Measurements from ENCODE around the gene ACTA1.

The ACTA1 gene

DNA sequence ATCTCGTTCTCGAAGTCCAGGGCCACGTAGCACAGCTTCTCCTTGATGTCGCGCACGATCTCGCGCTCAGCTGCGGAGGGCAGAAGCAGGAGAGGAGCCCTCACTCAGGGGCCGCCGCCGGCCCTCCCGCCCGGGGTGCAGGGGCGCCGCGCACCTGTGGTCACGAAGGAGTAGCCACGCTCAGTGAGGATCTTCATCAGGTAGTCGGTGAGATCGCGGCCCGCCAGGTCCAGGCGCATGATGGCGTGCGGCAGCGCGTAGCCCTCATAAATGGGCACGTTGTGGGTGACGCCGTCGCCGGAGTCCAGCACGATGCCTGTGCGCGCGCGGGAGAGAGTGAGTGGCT, 1.8 kb downstream of the ACTA1 start:
- H3K27me3 ChIP-seq (ENCODE audit: insufficient read depth, low read length, poor library complexity) = no peaks in the 10 kb centered on the region
- no peaks in the 10 kb centered on the region for H3K36me3 ChIP-seq (ENCODE audit: insufficient read depth, low read length)
- H3K4me3 ChIP-seq (ENCODE audit: low read depth in 1 of 2, low read length in 2 of 2) = no peak overlapping the region
- no peaks in the 10 kb centered on the region; the same call in 1 of the 2 replicates for H4K20me1 ChIP-seq (ENCODE audit: insufficient read depth, low read length)
- no peaks in the 10 kb centered on the region for H3K4me1 ChIP-seq (ENCODE audit: insufficient read depth, low read length)
- DNase-seq = no peak
- no peak overlapping the region for H2AFZ ChIP-seq (ENCODE audit: low read depth, low read length)
- H3K4me2 ChIP-seq (ENCODE audit: insufficient read depth, low read length) = no peak overlapping the region
- H3K79me2 ChIP-seq (ENCODE audit: insufficient read depth, low read length) = no peaks in the 10 kb centered on the region
- TF ChIP-seq, protein P1, sequence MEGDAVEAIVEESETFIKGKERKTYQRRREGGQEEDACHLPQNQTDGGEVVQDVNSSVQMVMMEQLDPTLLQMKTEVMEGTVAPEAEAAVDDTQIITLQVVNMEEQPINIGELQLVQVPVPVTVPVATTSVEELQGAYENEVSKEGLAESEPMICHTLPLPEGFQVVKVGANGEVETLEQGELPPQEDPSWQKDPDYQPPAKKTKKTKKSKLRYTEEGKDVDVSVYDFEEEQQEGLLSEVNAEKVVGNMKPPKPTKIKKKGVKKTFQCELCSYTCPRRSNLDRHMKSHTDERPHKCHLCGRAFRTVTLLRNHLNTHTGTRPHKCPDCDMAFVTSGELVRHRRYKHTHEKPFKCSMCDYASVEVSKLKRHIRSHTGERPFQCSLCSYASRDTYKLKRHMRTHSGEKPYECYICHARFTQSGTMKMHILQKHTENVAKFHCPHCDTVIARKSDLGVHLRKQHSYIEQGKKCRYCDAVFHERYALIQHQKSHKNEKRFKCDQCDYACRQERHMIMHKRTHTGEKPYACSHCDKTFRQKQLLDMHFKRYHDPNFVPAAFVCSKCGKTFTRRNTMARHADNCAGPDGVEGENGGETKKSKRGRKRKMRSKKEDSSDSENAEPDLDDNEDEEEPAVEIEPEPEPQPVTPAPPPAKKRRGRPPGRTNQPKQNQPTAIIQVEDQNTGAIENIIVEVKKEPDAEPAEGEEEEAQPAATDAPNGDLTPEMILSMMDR (IDR thresholded peaks at IDR 0.05; ENCODE audit: borderline replicate concordance, extremely low read depth, low read length, poor library complexity, severe bottlenecking) = no peak
- no peak for TF ChIP-seq EZH2 (IDR thresholded peaks at IDR 0.05; ENCODE audit: borderline replicate concordance, low read depth, low read length, severe bottlenecking)
- no peak overlapping the region for H3K27ac ChIP-seq (ENCODE audit: low read length)
- no peak overlapping the region for H3K9ac ChIP-seq (ENCODE audit: low read depth, low read length)
- ATAC-seq (ENCODE audit: insufficient read depth, low read depth) = no peak
- H3K9me3 ChIP-seq (ENCODE audit: insufficient read depth, low read length, severe bottlenecking) = no peaks in the 10 kb centered on the region

DNA sequence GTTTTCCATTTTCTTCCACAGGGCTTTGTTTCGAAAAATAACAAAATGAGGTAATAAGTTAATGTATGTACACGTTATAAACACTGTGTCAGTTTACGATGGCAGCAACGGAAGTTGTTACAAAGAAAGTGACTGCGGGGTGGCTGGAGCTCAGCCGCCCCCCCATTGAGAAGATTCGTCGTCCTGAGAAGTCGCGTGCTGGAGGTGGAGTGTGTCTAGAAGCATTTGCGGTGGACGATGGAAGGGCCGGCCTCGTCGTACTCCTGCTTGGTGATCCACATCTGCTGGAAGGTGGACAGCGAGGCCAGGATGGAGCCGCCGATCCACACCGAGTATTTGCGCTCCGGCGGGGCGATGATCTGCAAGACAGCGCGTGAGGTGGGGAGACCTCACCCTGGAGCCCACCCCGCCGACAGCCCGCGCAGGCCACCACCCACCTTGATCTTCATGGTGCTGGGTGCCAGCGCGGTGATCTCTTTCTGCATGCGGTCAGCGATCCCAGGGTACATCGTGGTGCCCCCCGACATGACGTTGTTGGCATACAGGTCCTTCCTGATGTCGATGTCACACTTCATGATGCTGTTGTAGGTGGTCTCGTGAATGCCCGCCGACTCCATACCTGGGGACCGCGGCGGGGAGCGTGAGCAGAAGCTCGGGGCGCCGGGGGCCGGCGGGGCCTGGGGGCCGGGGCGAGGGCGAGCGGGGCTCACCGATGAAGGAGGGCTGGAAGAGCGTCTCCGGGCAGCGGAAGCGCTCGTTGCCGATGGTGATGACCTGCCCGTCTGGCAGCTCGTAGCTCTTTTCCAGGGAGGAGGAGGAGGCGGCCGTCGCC, 2.4 kb downstream of the ACTA1 start:
- Histone ChIP-seq H4K20me1 (ENCODE audit: insufficient read depth, low read length) (no peaks in the 10 kb centered on the region; the same call in 1 of the 2 replicates), H2AFZ (ENCODE audit: low read depth, low read length) (no peak overlapping the region), H3K4me3 (ENCODE audit: low read depth in 1 of 2, low read length in 2 of 2) (no peak overlapping the region), H3K9me3 (ENCODE audit: insufficient read depth, low read length, severe bottlenecking) (no peaks in the 10 kb centered on the region), H3K27me3 (ENCODE audit: insufficient read depth, low read length, poor library complexity) (peaks cover 3% of the 10 kb centered on the region), H3K4me1 (ENCODE audit: insufficient read depth, low read length) (no peaks in the 10 kb centered on the region), H3K36me3 (ENCODE audit: insufficient read depth, low read length) (no peaks in the 10 kb centered on the region), H3K9ac (ENCODE audit: low read depth, low read length) (no peak overlapping the region), H3K4me2 (ENCODE audit: insufficient read depth, low read length) (no peak overlapping the region), H3K79me2 (ENCODE audit: insufficient read depth, low read length) (no peaks in the 10 kb centered on the region), H3K27ac (ENCODE audit: low read length) (no peak overlapping the region)
- TF ChIP-seq, protein P1 (IDR thresholded peaks at IDR 0.05; ENCODE audit: borderline replicate concordance, extremely low read depth, low read length, poor library complexity, severe bottlenecking) = no peak
- TF ChIP-seq EZH2 (IDR thresholded peaks at IDR 0.05; ENCODE audit: borderline replicate concordance, low read depth, low read length, severe bottlenecking) = no peak
- DNase-seq (no peak), ATAC-seq (ENCODE audit: insufficient read depth, low read depth) (no peak)

DNA sequence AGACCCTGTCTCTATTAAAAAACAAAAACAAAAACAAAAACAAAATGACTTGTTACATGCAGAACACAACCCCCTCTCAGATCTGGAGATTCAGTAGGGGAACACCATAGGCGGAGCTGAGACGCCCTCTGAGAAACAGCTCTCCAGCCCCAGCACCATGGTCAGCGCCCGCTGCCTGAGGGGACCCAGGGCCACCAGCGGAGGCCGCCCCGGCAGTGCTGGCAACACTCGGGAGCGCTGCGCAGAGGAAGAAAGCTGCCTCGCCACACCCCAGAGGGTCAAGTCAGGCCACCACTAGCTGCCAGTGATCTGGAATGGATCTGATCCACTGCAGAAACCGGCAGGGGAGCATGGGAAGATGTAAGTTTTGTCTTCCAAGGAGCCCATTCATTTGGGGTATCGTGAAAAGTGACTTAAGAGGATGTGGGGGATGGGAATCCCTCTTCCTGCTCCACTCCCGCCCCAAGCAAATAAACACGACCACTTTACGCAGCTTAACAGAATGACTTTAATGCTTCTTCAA, 3.1 kb downstream of the ACTA1 start:
- peaks cover 5% of the 10 kb centered on the region for H3K27me3 ChIP-seq (ENCODE audit: insufficient read depth, low read length, poor library complexity)
- no peaks in the 10 kb centered on the region for H3K36me3 ChIP-seq (ENCODE audit: insufficient read depth, low read length)
- TF ChIP-seq, protein P1 (IDR thresholded peaks at IDR 0.05; ENCODE audit: borderline replicate concordance, extremely low read depth, low read length, poor library complexity, severe bottlenecking) = peak; percentile 31
- no peak for TF ChIP-seq EZH2 (IDR thresholded peaks at IDR 0.05; ENCODE audit: borderline replicate concordance, low read depth, low read length, severe bottlenecking)
- H3K9me3 ChIP-seq (ENCODE audit: insufficient read depth, low read length, severe bottlenecking) = no peaks in the 10 kb centered on the region
- ATAC-seq (ENCODE audit: insufficient read depth, low read depth) = no peak
- no peaks in the 10 kb centered on the region; the same call in 1 of the 2 replicates for H4K20me1 ChIP-seq (ENCODE audit: insufficient read depth, low read length)
- no peak overlapping the region for H3K4me3 ChIP-seq (ENCODE audit: low read depth in 1 of 2, low read length in 2 of 2)
- no peak overlapping the region for H2AFZ ChIP-seq (ENCODE audit: low read depth, low read length)
- H3K79me2 ChIP-seq (ENCODE audit: insufficient read depth, low read length) = no peaks in the 10 kb centered on the region
- peak; percentile 28 for DNase-seq
- H3K9ac ChIP-seq (ENCODE audit: low read depth, low read length) = no peak overlapping the region
- no peaks in the 10 kb centered on the region for H3K4me1 ChIP-seq (ENCODE audit: insufficient read depth, low read length)
- no peak overlapping the region for H3K4me2 ChIP-seq (ENCODE audit: insufficient read depth, low read length)
- no peak overlapping the region for H3K27ac ChIP-seq (ENCODE audit: low read length)

All from DND-41 (cell line).